NCI-H748 (cell line): ENCODE data around the gene GPRC5D.

Experiments used
- DNase-seq: peaks from one replicate; lab custom pipeline; 2025; ENCODE audit not compliant: unreplicated experiment; lab: John Stamatoyannopoulos, UW

The GPRC5D gene

DNA sequence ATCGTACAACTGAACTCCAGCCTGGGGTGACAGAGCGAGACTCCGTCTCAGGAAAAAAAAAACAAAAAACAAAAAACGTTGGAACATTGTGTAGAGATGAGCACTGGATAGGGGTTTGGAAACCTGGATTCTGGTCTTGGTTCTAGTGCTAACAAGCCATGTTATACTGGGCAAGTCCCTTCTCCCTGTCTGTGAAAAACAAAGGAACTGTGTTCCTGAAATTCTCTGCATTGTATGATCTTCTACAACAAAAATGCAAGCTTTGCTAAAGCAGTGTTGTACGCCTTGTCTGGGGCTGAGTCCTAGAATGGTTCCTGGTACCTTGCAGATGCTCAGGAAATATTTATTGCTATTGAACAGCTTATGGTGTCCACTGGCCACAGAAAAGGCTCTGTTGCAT lies 13.4 kb downstream of the GPRC5D start:
- no peak for DNase-seq

DNA sequence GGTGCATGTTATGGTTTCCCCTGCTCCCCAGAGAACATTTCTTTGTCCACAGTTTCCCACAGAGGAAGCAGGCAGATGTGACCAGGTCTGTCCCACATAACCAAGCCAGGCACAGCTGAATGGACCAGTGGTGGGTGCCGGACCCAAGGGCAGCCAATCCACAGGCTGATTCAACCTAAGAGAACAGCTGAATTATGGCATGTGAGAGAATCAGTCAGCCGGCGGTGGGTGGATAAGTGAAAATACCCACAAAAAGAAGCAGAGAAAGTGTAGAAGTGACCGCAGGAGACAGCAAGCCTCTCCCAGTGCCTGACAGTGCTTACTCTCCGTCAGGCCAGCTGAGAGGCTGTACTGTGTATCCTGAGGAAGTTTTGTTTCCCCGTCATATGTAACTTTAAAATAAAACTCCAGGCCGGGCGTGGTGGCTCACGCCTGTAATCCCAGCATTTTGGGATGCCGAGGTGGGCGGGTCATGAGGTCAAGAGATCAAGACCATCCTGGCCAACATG lies 14.9 kb downstream of the GPRC5D start:
- no peak for DNase-seq

DNA sequence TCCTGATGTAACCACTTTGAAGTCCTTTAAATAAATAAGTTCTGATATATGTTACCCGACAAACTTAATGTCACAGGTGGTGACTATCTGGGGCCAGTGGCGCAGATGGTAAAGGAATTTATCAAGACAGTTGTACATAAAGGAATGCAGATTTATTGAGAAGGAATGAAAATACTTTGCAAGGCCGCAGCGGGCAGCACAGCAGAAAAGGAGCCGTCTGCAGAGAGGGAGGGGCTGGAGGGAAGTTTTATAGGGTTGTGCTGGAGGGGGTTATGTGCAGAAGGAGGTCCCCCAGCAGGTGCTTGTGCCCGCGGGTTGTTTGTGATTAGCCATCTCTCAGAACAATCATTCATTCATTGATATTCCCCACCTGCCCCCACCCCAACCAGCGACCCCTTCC lies 17.4 kb downstream of the GPRC5D start:
- DNase-seq = no peak

DNA sequence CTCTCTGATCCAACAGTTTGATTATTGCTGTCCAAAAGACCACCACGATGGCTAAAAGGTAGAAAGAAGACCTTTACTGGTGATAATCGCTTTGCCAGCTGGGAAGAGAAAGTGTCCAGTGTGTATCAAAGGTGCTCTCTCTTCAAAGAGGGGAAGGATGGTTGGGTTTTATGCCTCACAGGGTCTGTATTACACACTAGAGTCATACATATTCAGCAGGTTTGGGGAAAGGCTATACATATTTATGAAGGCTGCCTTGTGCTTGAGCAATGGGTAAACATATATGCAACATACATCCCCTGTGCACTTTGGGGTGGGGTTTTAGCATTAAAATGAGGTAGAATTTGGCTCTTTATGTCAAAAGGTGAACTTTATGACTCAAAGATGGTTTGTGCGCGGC lies 18.2 kb downstream of the GPRC5D start:
- DNase-seq = no peak

DNA sequence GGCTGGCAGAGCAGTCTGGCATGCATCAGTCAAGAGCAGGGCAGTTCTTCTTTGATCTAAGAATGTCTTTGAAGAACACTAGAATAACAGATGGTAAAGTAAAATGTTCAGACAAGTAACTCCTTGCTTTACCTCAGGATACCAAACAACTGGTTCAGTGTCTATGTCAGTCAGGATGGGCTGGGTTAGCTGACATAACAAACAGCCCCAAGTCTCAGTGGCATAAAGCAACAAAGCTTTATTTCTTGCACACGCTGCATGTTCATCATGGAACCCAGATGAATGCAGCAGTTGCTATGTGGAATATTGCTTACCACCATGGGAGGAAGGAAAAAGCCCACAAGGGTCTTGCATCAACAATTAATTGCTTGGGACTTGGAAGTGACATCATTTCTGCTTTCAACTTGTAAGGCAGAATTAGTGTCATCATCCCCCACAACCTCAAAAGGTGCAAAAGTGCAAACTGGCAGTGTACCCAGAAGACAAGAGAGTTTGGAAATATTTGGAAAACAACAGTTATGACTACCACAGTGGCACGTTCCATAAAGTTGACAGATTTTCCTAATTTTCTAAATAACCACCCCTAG lies 21.2 kb downstream of the GPRC5D start:
- DNase-seq = no peak

DNA sequence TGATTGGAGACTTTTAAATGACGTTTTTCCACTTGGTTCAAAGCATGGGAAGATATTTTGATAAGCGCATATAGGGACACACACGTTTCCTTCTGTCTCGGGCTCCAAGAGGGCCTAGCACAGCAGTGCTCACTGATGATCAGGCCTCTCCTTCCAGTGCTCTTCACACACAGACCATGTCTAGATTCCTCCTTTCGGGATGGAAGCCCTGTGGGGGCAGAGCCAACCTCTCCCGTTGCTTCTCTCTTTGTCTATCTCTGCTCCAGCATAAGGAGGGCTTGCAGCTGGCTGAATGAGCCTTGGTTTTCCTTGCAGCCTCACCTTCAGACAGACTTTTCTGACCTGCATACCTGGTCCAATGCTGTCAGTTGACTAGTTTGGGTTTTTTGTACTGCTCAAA lies 22.3 kb downstream of the GPRC5D start:
- no peak for DNase-seq

DNA sequence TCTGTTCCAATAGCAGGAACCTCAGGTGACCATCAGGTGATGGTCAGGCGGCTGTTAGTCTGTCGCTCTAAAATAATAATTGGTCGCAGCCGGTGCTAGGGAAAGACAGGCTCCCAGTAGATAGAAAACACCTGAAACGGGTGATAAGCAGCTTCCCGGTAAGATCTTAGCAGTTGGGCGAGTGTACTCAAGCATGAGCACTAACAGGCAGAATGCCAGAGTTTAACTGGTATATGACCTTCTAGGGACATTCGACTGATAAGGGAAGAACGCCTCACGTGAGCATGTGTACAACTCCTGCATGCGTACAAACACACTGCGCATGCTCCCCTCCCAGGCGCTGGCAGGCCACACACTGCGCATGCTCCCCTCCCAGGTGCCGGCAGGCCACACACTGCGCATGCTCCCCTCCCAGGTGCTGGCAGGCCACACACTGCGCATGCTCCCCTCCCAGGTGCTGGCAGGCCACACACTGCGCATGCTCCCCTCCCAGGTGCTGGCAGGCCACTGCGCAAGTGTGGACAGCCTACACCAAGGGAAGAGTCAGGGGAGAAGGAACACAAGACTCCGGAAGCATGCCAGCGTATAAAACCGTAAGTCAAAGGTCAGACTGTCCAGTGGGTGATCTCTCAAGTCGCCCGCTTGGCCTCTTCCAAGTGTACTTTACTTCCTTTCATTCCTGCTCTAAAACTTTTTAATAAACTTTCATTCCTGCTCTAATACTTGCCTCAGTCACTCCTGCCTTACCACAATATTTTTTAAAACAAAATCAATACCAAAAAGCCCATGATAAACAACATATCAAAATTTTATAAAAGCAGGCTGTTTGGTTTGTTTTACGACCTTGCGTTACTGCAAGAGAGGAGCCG lies 24.5 kb downstream of the GPRC5D start:
- peak; percentile 53 for DNase-seq

DNA sequence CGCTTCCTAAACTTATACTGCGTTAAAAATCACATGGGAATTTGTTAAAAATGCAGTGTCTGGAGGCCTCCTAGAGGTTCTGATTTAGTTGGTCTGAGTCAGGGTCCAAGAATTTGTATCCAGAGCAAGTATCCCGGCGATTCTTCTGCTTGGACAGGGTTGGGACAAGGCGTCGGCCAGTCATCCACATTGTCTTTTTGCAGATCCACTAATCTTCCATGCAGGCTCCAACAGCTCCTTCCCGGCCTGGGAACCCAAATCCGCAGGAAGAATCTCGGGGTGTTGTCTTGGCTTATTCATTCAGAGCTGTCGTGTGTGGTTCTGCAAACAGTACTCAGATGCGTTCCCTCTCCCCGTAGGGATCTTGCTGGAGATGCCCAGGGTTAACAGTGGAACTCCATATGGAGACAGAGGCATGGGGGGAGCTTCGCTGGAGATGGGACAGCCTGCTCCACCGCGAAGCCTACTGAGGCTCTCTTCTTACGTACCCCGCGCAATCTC lies 25.3 kb downstream of the GPRC5D start:
- DNase-seq = no peak

DNA sequence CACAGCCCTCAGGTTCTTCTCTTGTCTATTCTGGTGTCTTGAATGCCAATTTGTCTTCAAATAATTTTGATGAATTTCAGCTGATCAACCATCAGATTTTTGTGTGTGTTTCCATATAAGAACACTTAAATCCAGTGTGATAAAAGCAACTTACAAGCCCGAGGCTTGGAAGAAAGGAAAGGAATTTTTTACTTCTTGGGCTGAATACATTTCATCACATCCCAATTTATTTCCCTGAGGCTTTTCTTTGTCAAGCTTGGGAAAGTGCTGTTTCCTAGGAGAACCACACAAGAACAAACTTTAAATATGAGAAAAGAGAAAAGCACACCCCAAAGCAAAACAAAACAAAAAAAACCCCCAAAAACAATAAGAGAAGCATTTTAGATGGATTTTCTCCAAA lies 26.6 kb downstream of the GPRC5D start:
- no peak for DNase-seq

DNA sequence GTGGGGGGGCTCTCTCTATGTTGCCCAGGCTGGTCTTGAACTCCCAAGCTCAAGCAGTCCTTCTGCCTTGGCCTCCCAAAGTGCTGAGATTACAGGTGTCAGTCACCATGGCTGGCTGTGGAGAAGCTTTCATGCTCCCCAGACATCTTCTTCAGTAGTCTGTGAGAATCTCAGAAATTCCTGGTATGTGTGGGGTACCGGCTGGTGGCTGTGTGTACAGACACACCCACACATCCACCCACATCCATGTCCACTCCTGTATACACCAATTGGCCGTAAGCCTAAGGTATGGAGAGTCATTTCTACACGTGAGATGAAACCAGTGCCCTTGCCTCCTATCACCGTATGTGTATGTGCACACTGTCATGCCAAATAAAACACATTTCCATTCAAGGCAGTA lies 27.8 kb downstream of the GPRC5D start:
- no peak for DNase-seq

DNA sequence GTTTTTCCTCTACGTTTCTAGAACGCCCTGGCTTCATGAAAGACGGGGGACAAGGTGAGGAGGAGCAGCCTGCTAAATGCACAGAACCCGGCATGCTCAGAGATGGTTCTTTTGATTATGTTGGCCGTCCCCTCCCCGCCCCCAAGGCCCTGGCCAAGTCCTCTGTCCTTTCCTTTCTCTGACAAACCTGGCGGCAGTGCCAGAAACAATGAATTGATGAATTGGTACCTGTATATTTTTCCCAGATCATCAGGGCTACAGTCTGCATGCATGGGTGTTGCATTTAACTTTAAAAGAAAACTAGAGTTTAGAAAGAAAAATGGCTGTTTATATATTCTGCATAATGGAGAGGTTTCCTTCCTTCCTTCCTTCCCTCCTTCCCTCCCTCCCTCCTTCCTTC lies 29.0 kb downstream of the GPRC5D start:
- no peak for DNase-seq

DNA sequence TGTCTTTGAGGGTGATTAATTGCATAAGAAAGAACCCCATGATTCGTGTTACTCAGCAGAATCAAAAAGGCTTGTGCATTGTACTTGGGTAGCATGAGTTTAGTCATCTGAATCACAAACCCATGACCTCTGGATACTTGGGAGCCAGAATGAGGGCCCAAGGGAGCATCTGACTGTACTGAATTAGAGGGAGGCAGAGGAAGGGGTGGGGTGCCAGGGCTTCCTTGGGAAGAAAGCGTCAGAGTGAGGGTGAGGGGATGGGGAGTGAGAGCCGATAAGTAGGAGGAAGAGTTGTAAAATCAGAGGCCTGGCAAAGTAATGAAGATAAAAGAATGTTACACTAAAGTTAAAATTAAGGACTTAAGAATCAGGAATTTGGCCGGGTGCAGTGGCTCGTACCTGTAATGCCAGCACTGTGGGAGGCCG lies 29.8 kb downstream of the GPRC5D start:
- DNase-seq = no peak

DNA sequence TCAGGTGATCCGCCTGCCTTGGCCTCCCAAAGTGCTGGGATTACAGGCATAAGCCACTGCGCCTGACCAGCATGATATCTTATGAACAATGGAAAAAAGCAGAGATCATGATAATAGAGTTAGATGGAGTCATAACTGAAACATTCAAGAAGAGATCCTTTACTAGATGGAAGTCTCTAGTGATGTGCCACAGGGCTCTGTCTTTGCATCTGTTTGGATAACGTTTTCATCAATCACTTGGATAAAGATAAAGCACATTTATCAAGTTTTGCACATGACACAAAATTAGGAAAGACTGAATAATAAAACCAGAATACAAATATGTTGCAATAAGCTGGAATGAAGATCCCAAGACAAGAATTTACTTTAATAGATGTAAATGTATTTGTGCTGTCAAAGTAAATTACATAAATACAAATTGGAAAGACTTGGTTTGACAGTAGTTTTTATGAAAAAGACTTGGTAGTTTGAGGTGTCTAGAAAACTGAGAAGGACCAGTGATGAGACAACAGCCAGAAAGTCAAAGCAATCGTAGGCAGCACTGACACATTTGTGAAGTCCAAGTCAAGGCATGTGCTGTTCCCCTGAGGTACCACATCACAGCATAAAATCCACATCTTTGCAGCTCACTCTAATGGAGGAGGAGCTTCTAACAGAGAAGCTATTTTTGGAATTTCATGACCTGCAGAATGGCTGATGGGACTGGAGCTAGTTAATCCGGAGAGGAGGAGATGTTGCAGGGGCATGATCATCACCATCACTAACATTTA lies 32.1 kb downstream of the GPRC5D start:
- no peak for DNase-seq

DNA sequence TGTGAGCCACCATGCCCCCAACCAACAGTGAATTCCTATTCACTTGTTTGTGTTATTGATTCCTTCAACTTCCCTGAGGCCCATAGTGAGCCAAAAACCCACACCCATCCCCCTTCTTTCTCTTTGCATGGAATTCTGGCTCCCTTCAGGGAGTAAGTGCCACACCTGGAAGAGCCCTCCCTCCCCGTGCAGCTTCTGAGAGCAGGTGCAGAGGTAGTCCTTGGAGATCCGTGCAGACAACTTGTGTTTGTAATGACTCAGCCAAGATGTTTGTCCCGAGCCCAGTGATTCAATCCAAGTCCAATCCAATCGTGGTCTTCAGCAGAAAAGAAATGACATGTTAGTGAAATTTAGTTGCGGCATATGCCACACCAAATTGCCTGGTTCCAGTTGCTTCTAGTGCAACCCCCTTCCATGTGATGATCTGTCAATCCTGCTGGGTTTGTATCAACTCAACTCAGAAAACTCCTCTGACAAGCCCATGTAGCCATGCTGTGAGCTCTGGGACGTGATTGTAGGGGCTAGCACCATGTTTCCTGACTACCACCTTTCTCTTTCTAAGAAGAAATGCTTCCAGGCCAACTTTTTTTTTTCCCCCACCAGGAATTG lies 33.1 kb downstream of the GPRC5D start:
- DNase-seq = no peak

DNA sequence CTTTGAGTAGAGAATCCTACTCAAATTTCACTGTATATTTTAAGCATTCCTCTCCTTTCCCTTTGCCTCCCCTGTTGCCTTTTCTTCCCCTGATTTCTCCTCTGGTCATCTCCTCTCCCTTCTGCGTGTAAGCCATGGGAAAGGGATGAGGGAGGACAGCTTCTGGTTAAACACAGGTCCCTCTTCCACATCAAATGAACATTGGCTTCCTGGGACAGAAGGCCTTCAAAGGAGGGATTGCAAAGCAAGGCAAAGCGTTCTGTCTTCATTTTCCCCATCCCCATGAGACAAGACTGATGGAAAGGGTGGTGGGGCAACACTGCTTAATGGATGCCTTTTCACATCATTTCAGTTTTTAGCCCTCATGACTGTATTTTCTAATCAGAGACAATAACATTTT lies 34.5 kb downstream of the GPRC5D start:
- DNase-seq = no peak

DNA sequence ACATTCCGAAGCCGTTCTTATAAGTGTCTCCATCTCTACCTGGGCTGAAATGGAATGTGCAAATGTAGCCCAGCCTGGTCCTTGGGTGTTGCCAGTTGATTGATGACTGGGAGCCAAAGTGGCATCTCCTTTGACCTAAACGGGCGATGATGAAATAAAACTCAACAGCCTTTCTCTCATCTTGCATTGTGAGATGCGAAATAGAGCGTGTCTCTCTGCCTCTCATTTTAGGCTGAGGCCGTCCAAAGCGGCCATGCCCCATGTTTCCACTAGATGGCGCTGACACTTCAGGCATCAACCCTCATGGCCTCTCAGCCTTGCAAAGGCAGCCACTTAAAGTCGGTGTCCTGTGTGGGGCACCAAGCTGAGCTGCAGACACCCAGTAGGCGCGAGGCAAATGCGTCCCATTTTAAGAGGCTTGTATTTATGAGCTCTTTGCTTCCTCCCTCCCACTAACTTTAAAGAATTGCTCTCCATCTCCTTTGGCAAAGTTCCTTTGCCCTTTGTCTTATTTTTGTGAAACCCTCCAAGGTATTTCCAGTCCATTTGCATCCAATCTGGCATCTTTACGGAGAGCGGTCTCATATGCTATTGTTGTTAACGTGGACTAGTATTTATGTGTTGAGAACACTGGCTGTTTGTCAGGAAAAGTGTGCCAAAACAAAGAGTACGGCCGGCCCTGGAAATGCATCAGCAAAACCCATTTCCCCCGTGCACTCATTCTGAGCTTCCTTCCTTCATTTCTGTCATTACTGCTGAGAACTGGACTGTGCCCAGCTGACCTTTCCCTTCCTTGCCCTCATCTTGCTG lies 35.6 kb downstream of the GPRC5D start:
- peak; percentile 63 for DNase-seq

DNA sequence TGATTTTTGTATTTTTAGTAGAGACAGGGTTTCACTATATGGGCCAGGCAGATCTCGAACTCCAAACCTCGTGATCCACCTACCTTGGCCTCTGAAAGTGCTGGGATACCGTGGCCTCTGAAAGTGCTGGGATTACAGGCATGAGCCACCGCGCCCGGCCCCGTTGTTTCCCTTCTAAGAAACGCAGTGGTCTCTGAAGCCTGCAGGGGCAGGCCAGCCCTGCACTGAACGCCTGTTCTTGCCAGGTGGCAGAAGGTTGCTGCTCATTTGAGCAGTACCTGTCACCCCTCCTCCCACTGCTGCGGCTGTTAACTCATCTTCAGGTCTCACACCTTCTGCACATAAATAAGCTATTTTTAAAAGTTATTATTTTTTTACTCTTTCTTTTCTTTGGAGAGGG lies 36.3 kb downstream of the GPRC5D start:
- DNase-seq = no peak

DNA sequence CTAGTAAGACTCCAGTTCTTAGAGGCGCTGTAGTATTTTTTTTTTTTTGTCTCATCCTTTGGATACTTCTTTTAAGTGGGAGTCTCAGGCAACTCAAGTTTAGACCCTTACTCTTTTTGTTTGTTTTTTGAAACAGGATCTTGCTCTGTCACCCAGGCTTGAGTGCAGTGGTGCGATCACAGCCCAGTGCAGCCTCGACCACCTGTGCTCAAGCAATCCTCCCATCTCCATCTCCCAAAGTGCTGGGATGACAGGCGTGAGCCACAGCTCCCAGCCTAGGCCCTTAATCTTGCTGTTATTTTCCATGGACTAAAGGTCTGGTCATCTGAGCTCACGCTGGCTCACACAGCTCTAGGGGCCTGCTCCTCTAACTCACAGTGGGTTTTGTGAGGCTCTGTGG lies 39.3 kb downstream of the GPRC5D start:
- no peak for DNase-seq

DNA sequence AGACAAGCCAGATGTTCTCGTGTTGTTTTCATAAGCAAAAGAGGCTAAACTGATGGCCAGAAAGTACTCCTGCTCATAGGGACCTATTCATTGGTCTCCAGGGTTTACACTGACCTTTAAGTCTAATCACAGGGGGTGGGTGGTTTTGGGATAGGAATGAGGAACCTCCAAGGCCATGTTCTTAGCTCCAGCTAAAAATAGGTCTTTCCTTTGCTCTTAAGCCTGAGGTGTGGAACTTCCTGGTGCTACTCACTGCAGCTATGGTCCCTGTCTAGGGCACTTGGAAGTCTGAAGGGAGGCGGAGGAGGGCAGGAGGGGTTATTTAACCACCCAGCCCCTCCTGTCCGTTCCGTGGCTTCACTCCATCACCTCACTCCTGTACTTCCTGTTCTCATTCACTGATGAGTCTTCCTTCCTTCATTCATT lies 42.0 kb downstream of the GPRC5D start:
- no peak for DNase-seq

DNA sequence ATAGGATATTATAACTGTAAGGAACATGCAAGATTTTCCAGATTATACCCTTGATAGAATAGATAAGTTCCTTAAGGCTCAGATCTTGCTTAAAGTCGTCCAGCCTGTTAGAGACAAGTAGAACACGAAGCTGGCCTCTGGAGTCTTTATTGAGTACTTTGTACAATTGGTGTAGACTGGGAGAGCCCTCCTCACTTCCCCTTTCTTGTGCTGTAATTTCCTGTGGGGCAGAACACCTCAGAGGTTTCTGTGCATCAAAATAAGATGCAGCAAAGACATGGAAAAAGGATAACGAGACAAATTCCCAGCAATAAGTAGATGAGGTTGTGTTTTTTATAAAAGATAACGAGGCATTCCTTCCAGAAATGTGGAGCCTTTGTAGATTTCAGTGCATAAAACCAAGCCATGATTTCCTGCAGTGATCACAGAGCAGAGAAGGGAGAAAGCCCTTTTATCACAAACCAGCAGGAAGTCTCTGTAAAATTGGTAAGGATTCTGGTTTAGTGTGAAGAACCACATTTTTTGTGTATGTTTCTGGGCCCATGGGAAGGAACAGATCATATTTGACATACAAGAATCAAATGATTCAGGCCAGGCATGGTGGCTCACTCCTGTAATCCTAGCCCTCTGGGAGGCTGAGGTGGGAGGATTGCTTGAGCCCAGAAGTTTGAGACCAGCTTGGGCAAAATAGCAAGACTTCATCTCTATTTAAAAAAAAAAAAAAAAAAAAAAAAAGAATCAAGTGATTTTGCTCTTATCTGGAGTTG lies 42.6 kb downstream of the GPRC5D start:
- no peak for DNase-seq
